Thoracic aorta (tissue), 2 donors: Measurements from ENCODE around the gene SLC36A1. TPM values are rescaled to one million over a fixed set of nuclear protein-coding genes. Genes with fewer than 3 reads are reported as not detected.

Experiments used
- ATAC-seq: fragments of 150-250 bp; one replicate; pipeline ENCODE4 v1.8.0; 2017; ENCODE audit warnings: low read depth; ENCODE audit not compliant: insufficient number of reproducible peaks, low FRiP score
- DNase-seq: peaks from one replicate; pipeline ENCODE4 v3.0.0-alpha.2; 2020; ENCODE audit warnings: low spot score
- H3K27ac ChIP-seq, 2 donors: fragments of 200-600 bp; sonication (generic); 1 replicate in 1 of 2; 2 replicates in 1 of 2; pipeline ENCODE4 v1.5.1; 2016; ENCODE audit warnings: mild to moderate bottlenecking in 2 of 2, moderate library complexity in 2 of 2
- H3K27me3 ChIP-seq: fragments of 200-600 bp; sonication (generic); replicated peaks from 2 replicates; pipeline ENCODE4 v1.6.0; 2016; ENCODE audit warnings: mild to moderate bottlenecking; ENCODE audit not compliant: insufficient read depth
- H3K36me3 ChIP-seq: fragments of 200-600 bp; sonication (generic); one replicate; pipeline ENCODE4 v1.5.1; 2016
- H3K4me1 ChIP-seq, 2 donors: fragments of 200-600 bp; sonication (generic); 1 replicate in 1 of 2; 2 replicates in 1 of 2; pipeline versions ENCODE4 v1.5.1 to v1.6.0; 2016; ENCODE audit warnings: low read depth in 2 of 2, mild to moderate bottlenecking in 1 of 2; ENCODE audit not compliant: control insufficient read depth in 1 of 2
- H3K4me3 ChIP-seq: fragments of 200-600 bp; sonication (generic); 2 replicates; pipeline ENCODE4 v1.5.1; 2016; ENCODE audit warnings: mild to moderate bottlenecking
- H3K9me3 ChIP-seq: fragments of 200-600 bp; sonication (generic); 2 replicates; pipeline ENCODE4 v1.5.1; 2016
- CTCF ChIP-seq: fragments of 200-600 bp; sonication (generic); IDR thresholded peaks from one replicate; pipeline ENCODE4 v1.5.1; 2019; ENCODE audit warnings: antibody characterized with exemption
- total RNA-seq, 2 donors: library from RNA; depleted of rRNA; stranded (reverse); fragments of >200 nt; gene quantifications; one replicate each; pipeline versions ENCODE4 v1.1.0 to v1.2.3, GENCODE V29; 2016

The SLC36A1 gene
- total RNA-seq, 2 donors from 2014 or later, result 16.0 to 26.5 TPM

DNA sequence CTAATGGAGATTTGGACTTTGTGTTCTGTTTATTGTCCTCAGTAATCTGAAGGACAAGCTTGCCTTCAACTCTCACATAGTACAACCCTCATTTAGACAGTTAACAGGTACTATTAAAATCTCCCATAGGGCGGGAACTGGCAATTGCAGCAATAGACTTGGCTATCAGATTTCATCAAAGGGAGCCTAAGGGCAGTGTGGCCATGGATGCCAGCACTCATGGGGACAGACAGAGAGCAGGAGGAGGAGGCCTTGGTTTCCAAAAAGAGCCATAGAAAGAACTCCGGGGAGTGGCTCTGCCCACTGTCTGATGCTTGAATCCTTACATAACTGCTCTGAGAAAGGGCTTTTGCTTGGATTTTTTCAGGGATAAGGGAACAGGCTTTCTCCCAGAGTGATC is 6.8 kb downstream of the SLC36A1 start:
- Histone ChIP-seq H3K27ac (no peak overlapping the region), H3K9me3 (no peaks in the 10 kb centered on the region), H3K4me3 (no peak overlapping the region), H3K4me1 (peaks cover 0 to 6% of the 10 kb centered on the region in 2 donors), H3K27me3 (no peaks in the 10 kb centered on the region), H3K36me3 (no peaks in the 10 kb centered on the region)
- TF ChIP-seq CTCF, result no peak
- no peak for ATAC-seq
- DNase-seq, result no peak

GRCh38 chr5:151454889-151455288 is 7.5 kb downstream of the SLC36A1 start:
- Histone ChIP-seq H3K36me3 (no peaks in the 10 kb centered on the region), H3K4me1 (peaks cover 0 to 3% of the 10 kb centered on the region in 2 donors), H3K4me3 (no peak overlapping the region), H3K9me3 (no peaks in the 10 kb centered on the region), H3K27me3 (no peaks in the 10 kb centered on the region), H3K27ac (no peak overlapping the region)
- ATAC-seq (no peak), DNase-seq (no peak)
- no peak for TF ChIP-seq CTCF

GRCh38 chr5:151456321-151456940 is 9.0 kb downstream of the SLC36A1 start:
- no peak for DNase-seq
- no peaks in the 10 kb centered on the region for H3K36me3 ChIP-seq
- H3K4me1 ChIP-seq, result peaks cover 0 to 3% of the 10 kb centered on the region in 2 donors
- H3K9me3 ChIP-seq, result no peaks in the 10 kb centered on the region
- H3K27ac ChIP-seq, result no peak overlapping the region
- no peak for TF ChIP-seq CTCF
- no peak overlapping the region for H3K4me3 ChIP-seq
- ATAC-seq, result no peak
- H3K27me3 ChIP-seq, result no peaks in the 10 kb centered on the region

GRCh38 chr5:151458314-151458713 is 10.9 kb downstream of the SLC36A1 start:
- H3K27ac ChIP-seq, result no peak overlapping the region
- no peak for ATAC-seq
- TF ChIP-seq CTCF, result no peak

DNA sequence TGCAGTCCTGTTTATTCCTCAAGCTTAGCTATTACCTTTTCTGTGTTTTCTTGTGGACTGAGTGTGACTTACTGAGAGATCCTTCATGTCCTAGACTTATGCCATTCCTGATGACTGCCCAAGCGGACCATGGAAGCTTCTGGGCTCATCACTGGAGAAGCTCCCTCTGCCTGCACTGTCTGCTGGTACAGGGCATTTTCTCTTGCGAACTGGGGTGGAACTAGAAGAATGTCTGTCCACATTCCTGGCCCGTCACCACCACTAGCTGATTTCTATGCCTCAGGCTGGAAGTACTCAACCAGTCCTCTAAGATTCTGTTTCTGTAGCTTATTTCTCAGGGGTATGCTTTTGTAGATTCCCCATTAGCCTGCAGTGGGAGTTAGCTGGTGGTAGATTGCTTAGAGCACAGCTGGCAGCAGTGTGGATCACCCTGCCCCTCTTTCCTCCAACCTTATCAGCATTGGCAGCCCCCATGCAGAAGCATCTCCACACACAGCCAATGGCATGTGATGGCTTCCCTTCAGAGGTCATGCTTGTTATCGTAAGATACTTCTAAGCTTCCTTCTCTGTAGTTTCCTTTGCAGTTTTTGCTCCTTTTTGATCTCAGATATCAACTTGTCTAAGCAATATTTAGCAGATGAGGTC is 12.4 kb downstream of the SLC36A1 start:
- no peak for ATAC-seq
- DNase-seq, result no peak
- Histone ChIP-seq H3K9me3 (no peaks in the 10 kb centered on the region), H3K4me1 (peaks cover 0 to 3% of the 10 kb centered on the region in 2 donors), H3K4me3 (no peak overlapping the region), H3K27me3 (no peaks in the 10 kb centered on the region), H3K27ac (no peak overlapping the region), H3K36me3 (peaks cover 8% of the 10 kb centered on the region)
- no peak for TF ChIP-seq CTCF

More at GRCh38 chr5:151458314-151458713, 10.9 kb downstream of the SLC36A1 start:
- no peaks in the 10 kb centered on the region for H3K9me3 ChIP-seq
- H3K4me3 ChIP-seq, result no peak overlapping the region
- no peak for DNase-seq
- H3K27me3 ChIP-seq, result no peaks in the 10 kb centered on the region
- H3K4me1 ChIP-seq, result peaks cover 0 to 3% of the 10 kb centered on the region in 2 donors
- no peaks in the 10 kb centered on the region for H3K36me3 ChIP-seq
